Chondrocyte (in vitro differentiated cells): ENCODE data around the gene ACSL6. TPM values are rescaled to one million over a fixed set of nuclear protein-coding genes. Genes with fewer than 3 reads are reported as not detected.

ENCODE experiments used
- DNase-seq: peaks from one replicate; pipeline ENCODE4 v3.0.0; 2021; ENCODE audit warnings: mixed read lengths, low spot score
- H3K27ac Mint-ChIP-seq: one replicate; pipeline ENCODE4 v1.8.0; 2021; ENCODE audit warnings: mild to moderate bottlenecking, moderate library complexity, mixed read lengths; ENCODE audit not compliant: unreplicated experiment
- H3K27me3 Mint-ChIP-seq: 2 replicates; pipeline ENCODE4 v1.8.0; 2021; ENCODE audit warnings: low read depth, mixed read lengths
- H3K36me3 Mint-ChIP-seq: 2 replicates; pipeline ENCODE4 v1.8.0; 2021; ENCODE audit warnings: low read depth, mixed read lengths
- H3K4me1 Mint-ChIP-seq: 2 replicates; pipeline ENCODE4 v1.8.0; 2021; ENCODE audit warnings: low read depth, mild to moderate bottlenecking, mixed read lengths
- H3K4me3 Mint-ChIP-seq: one replicate; pipeline ENCODE4 v1.8.0; 2021; ENCODE audit warnings: mild to moderate bottlenecking, moderate library complexity, mixed read lengths; ENCODE audit not compliant: unreplicated experiment
- H3K9me3 Mint-ChIP-seq: 2 replicates; pipeline ENCODE4 v1.8.0; 2021; ENCODE audit warnings: low read depth, mixed read lengths
- CTCF ChIP-seq: fragments of 200-600 bp; sonication (generic); IDR thresholded peaks from 2 replicates; pipeline ENCODE4 v1.5.0; 2021; ENCODE audit warnings: antibody characterized with exemption, mild to moderate bottlenecking, moderate library complexity
- total RNA-seq: library from RNA; stranded (reverse); gene quantifications from 3 replicates; pipeline ENCODE4 v1.2.1, GENCODE V29; 2021

ACSL6 gene
- total RNA-seq, 1 donor from 2014 or later: not detected

- H3K4me1 Mint-ChIP-seq: peaks cover 15% of the 10 kb centered on the region
- no peak overlapping the region for H3K27ac Mint-ChIP-seq
- no peak for TF ChIP-seq CTCF
- no peaks in the 10 kb centered on the region for H3K9me3 Mint-ChIP-seq
- DNase-seq: peak; percentile 44
- H3K4me3 Mint-ChIP-seq: no peak overlapping the region
- peaks cover 10% of the 10 kb centered on the region for H3K27me3 Mint-ChIP-seq
- peaks cover 2% of the 10 kb centered on the region for H3K36me3 Mint-ChIP-seq
These were observed 24.2 kb downstream of the ACSL6 start for GRCh38 chr5:131987251-131987650.

- no peaks in the 10 kb centered on the region for H3K9me3 Mint-ChIP-seq
- peak; percentile 52 for DNase-seq
- peaks cover 4% of the 10 kb centered on the region for H3K27me3 Mint-ChIP-seq
- peaks cover 15% of the 10 kb centered on the region for H3K4me1 Mint-ChIP-seq
- H3K4me3 Mint-ChIP-seq: no peak overlapping the region
- H3K27ac Mint-ChIP-seq: no peak overlapping the region
- TF ChIP-seq CTCF: no peak
- peaks cover 2% of the 10 kb centered on the region for H3K36me3 Mint-ChIP-seq
These were observed 25.1 kb downstream of the ACSL6 start for GRCh38 chr5:131986161-131986912.

- H3K4me1 Mint-ChIP-seq: peaks cover 15% of the 10 kb centered on the region
- H3K4me3 Mint-ChIP-seq: no peak overlapping the region
- no peak overlapping the region for H3K27ac Mint-ChIP-seq
- H3K27me3 Mint-ChIP-seq: peaks cover 8% of the 10 kb centered on the region
- no peaks in the 10 kb centered on the region for H3K9me3 Mint-ChIP-seq
- peaks cover 2% of the 10 kb centered on the region for H3K36me3 Mint-ChIP-seq
- DNase-seq: peak; percentile 63
- TF ChIP-seq CTCF: no peak
These were observed 26.3 kb downstream of the ACSL6 start for GRCh38 chr5:131984956-131985665.

- H3K9me3 Mint-ChIP-seq: no peaks in the 10 kb centered on the region
- peaks cover 15% of the 10 kb centered on the region for H3K27me3 Mint-ChIP-seq
- TF ChIP-seq CTCF: no peak
- DNase-seq: peak; percentile 25
- peaks cover 2% of the 10 kb centered on the region for H3K36me3 Mint-ChIP-seq
- H3K4me3 Mint-ChIP-seq: no peak overlapping the region
- H3K4me1 Mint-ChIP-seq: peaks cover 15% of the 10 kb centered on the region
- no peak overlapping the region for H3K27ac Mint-ChIP-seq
These were observed 28.1 kb downstream of the ACSL6 start for GRCh38 chr5:131983244-131983771.

- H3K27me3 Mint-ChIP-seq: peaks cover 15% of the 10 kb centered on the region
- no peak overlapping the region for H3K27ac Mint-ChIP-seq
- no peak for DNase-seq
- no peaks in the 10 kb centered on the region for H3K9me3 Mint-ChIP-seq
- no peak for TF ChIP-seq CTCF
- no peak overlapping the region for H3K4me3 Mint-ChIP-seq
- peaks cover 15% of the 10 kb centered on the region for H3K4me1 Mint-ChIP-seq
- peaks cover 2% of the 10 kb centered on the region for H3K36me3 Mint-ChIP-seq
These were observed 29.9 kb downstream of the ACSL6 start for GRCh38 chr5:131981516-131981915.
